ENCODE measurements around the gene TGFBR3L. TPM values are rescaled to one million over a fixed set of nuclear protein-coding genes. Genes with fewer than 3 reads are reported as not detected.
A peak's percentile ranks its signal among the peaks of the same experiment; 100 is the strongest.

TGFBR3L gene
- total and polyA plus RNA-seq, 10 of the 15 experiments (the other 5 are each of a cell fraction or from before 2014, with no cell fraction given): 0.20 to 0.23 TPM; not detected in 8

DNA sequence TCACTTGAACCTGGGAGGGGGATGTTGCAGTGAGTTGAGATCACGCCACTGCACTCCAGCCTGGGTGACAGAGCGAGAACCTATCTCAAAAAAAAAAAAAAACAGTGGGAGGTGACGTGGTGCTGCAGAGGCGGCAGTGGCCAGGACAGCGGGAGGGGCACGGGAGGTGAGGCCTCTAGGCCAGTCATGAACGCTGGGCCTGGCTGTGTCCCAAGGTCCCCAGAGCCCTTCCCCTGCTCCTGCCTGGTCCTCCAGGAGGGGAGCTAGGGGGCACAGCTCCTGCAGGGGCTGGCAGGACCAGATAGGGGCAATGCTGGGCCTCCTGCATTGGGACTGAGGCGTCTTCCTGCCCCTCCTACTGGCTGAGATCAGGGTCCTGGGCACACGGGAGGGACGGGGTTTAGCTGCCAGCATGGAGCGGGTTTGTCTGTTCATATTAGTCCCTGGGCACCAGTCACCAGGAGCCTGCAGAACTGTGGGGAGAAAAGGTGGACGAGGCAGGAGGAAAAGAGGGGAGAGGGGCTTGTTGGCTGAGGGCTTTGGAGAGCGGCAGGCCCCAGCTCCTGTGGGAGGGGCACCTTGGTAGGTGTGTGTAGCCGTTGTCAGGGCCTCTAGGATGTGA lies 6.4 kb upstream of the TGFBR3L start:
- ChIA-PET POLR2A (no interaction called here), CTCF (interaction anchor here (0.8 kb wide), 1 partner anchor 12 kb away, joined by 4 read pairs; the partner anchor contains the start of gene SNAPC2), RAD21 (ENCODE audit: unreplicated experiment) (no interaction called here), SMC1A (ENCODE audit: uncharacterized antibody, unreplicated experiment) (no interaction called here)
- in situ Hi-C loops (cut with MboI): no loop called here
- DNase-seq (ENCODE audit: low read depth, low spot score) (no peak), ATAC-seq (no peak), FAIRE-seq (no peak)
- peaks cover 0 to 16% of the 10 kb centered on the region in 2 experiments; a peak in 3 of 4 replicates for H3K36me3 ChIP-seq (ENCODE audit: control insufficient read depth in 2 of 2, insufficient read depth in 2 of 2, low read length in 1 of 2)
- no peak overlapping the region for H3K9ac ChIP-seq (ENCODE audit: control insufficient read depth, insufficient read depth, low read length)
- H3K27ac ChIP-seq (ENCODE audit: control insufficient read depth, insufficient read depth): no peak overlapping the region
- TF ChIP-seq CREM (IDR thresholded peaks at IDR 0.05; ENCODE audit: low read depth) (no peak), IRF4 (IDR thresholded peaks at IDR 0.05; ENCODE audit: low read depth, low read length) (no peak), POLR2A (IDR thresholded peaks at IDR 0.05; ENCODE audit: low read depth, low read length) (peak; percentile 30; the same call in 1 of the 2 replicates), PAX8 (IDR thresholded peaks at IDR 0.05) (no peak), ZBTB4 (CRISPR knock-in tag; IDR thresholded peaks at IDR 0.05) (no peak), RUNX3 (IDR thresholded peaks at IDR 0.05; ENCODE audit: low read length) (no peak), ZZZ3 (IDR thresholded peaks at IDR 0.05; ENCODE audit: control insufficient read depth, insufficient read length, low read depth) (no peak), NRF1 (conservative IDR thresholded peaks at IDR 0.05; ENCODE audit: low read depth, low read length) (no peak)
- H3K4me2 ChIP-seq (ENCODE audit: control insufficient read depth, insufficient read depth): no peak overlapping the region
- peaks cover 9% of the 10 kb centered on the region; the same call in 1 of the 2 replicates for H4K20me1 ChIP-seq (ENCODE audit: control insufficient read depth, insufficient read depth)
- no peaks in the 10 kb centered on the region for H3K9me3 ChIP-seq (replicated peaks; ENCODE audit: control insufficient read depth, insufficient read depth, low read length)
- no peak overlapping the region for H3K4me3 ChIP-seq
- no TSS peak for BruUV-seq (replicated peaks)
- peaks cover 8% of the 10 kb centered on the region for H3K4me1 ChIP-seq (ENCODE audit: control insufficient read depth, insufficient read depth, low read length)
- H2AFZ ChIP-seq (ENCODE audit: control insufficient read depth, low read depth, low read length): no peak overlapping the region
- peaks cover 30% of the 10 kb centered on the region for H3K79me2 ChIP-seq (ENCODE audit: control insufficient read depth, insufficient read depth, low read length)
- no peaks in the 10 kb centered on the region for H3K27me3 ChIP-seq (replicated peaks in 1 of 2; ENCODE audit: control insufficient read depth in 2 of 2, insufficient read depth in 2 of 2, low read length in 1 of 2)
- intact Hi-C loops (cut with micrococcal nuclease; ENCODE audit: unreplicated experiment): loop anchor here (10.0 kb wide), 1 partner anchor 223 kb away; the partner anchor contains the start of gene TRAPPC5
- 75% methylated on average over 13 of the region's 14 CpGs for WGBS (ENCODE audit: insufficient coverage, insufficient replicate concordance, low lambda C conversion rate, missing lambda C conversion rate)

Data from GM12878 (cell line).